Measurements from ENCODE around the gene HDGFL3.
"Not testable (repeated sequence)": the region's sequence is repeated elsewhere in the genome, so short reads cannot be mapped to it uniquely, and the experiment has no call there.

The HDGFL3 gene

DNA sequence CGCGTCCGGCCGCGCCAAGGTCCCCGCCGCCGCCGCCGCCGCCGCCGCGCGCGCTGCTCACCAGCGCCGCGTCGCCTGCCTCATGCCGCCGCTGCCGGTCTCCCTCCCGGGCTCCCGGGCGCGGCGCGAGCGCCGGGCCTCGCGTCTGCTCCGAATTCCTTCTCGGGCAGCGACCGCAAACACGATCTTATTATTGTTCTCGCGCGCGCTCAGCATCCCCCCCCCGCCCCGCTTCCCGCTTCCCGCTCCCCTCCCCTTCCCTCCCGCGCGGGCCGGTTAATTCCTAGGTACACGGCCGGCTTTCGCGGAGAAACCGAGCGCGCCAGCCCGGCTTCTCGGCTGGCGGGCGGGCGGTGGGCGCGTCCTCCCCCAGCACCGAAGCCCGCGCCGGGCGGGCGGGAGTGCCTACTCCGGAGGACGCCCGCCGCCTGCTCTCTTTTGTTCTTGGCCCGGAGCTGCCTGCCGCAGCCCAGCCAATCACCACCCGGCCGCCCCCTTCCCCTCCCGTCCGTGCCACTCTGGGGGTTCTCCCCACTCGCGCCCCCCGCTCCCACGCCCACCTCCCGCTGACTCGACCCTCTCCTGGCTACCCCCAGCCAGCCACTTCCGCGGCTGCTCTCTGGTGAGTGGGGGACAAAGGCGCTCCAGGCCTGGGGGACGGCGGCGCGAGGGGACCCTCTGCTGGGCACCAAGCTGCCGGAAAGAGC is at the start of gene HDGFL3:
Gene HDGFL3, minus strand, starts transcription at position 164 of the 707 bp plus-strand sequence. CDS start 409 bp downstream, outside the sequence.
- DNase-seq (ENCODE audit: low spot score) = peak; percentile 63
- TF ChIP-seq, protein P1, sequence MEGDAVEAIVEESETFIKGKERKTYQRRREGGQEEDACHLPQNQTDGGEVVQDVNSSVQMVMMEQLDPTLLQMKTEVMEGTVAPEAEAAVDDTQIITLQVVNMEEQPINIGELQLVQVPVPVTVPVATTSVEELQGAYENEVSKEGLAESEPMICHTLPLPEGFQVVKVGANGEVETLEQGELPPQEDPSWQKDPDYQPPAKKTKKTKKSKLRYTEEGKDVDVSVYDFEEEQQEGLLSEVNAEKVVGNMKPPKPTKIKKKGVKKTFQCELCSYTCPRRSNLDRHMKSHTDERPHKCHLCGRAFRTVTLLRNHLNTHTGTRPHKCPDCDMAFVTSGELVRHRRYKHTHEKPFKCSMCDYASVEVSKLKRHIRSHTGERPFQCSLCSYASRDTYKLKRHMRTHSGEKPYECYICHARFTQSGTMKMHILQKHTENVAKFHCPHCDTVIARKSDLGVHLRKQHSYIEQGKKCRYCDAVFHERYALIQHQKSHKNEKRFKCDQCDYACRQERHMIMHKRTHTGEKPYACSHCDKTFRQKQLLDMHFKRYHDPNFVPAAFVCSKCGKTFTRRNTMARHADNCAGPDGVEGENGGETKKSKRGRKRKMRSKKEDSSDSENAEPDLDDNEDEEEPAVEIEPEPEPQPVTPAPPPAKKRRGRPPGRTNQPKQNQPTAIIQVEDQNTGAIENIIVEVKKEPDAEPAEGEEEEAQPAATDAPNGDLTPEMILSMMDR (IDR thresholded peaks at IDR 0.05; ENCODE audit: extremely low read depth, missing control alignments) = no peak

DNA sequence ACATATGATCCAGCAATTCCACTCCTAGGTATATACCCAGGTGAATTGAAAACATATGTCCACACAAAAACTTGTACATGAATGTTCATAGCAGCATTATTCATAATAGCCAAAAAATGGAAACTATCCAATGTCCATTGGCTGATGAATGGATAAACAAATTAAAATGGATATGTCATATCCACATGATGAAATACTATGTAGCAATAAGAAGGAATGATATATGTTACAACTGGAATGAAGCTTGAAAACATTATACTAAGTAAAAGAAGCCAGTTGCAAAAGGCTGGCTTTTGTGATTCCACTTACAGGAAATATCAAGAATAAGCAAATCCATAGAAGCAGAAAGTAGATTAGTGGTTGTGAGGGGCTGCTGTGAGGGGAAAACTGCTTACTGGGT is 43.2 kb upstream of the HDGFL3 start:
- TF ChIP-seq, protein P1 (IDR thresholded peaks at IDR 0.05; ENCODE audit: extremely low read depth, missing control alignments) = no peak
- no peak for DNase-seq (ENCODE audit: low spot score)

DNA sequence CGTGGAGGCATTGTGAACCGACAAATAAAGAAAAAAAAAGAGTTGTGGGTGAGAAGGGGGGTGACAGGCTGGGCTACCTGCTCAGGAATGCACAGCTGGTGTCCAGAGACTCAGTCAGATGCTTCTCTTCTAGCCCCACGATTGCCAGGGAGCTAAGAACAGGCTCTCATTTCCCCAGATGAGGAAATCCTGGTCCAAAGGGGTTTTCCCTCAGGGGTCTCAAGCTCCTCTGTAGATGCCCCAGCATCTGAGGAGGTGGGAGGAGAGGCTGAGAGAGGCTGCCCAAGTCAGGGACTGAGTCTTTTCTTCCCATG is 41.4 kb upstream of the HDGFL3 start:
- TF ChIP-seq, protein P1 (IDR thresholded peaks at IDR 0.05; ENCODE audit: extremely low read depth, missing control alignments) = no peak
- no peak for DNase-seq (ENCODE audit: low spot score)

DNA sequence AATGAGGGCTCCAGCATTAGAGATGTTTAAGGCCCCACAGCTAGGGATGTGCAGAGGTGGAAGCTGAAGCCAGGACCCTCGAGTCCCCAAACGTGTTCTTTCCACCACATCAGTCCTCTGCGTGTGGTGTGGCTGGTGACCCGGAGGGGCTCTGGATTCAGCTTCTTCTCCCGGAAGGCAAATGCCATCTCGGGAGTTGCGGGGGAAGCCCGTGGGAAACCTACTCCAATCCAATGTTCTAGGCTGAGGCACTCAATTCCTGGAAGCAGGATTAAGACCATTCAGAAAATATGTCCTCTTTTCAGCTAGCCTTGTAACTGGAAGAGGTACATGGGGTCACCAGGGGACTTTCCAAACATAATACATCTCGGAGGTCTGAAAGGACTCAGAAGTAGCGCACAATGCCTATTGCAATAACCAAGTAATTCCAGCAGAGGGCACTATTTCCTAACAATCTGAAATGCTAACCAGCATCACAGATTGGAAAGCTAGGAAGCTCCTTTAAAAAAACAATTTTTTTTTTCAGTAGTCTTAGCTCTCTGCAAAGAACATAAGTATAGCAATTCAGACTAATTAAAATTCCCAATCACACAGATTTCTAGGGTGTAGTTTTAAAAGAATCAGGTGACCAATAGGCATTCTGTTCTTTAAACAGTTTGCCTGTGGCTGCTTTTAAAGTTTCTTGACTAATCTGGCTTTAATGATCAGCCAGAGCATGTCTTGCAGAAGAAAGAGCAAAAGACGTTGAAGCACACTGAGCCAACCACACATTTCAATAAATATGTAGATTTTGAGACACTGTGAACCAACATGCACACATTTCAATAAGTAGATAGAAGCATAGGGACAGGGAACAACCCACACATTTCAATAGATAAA is 40.8 kb upstream of the HDGFL3 start:
- TF ChIP-seq, protein P1 (IDR thresholded peaks at IDR 0.05; ENCODE audit: extremely low read depth, missing control alignments) = peak; percentile 73
- DNase-seq (ENCODE audit: low spot score) = peak; percentile 40

DNA sequence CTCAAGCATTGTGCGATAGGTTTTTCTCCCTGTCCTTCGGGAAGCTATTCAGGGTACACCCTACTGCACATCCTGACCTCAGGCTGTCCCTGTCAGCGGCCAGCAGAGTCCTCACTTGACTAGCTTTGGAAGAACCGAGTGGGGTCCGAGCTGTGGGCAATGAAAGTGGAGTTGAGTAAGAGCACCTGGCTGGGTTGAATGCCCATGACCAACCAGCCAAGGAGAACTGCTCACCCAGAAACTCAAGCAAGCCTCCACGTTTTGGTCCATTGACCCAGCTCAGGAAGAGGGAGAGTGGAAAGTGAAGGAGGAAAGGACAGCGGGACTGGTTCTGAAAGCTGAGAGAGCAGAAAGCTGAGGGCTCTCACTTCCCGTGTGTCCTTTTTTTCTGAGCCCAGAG is 36.0 kb upstream of the HDGFL3 start:
- TF ChIP-seq, protein P1 (IDR thresholded peaks at IDR 0.05; ENCODE audit: extremely low read depth, missing control alignments) = no peak
- DNase-seq (ENCODE audit: low spot score) = no peak

DNA sequence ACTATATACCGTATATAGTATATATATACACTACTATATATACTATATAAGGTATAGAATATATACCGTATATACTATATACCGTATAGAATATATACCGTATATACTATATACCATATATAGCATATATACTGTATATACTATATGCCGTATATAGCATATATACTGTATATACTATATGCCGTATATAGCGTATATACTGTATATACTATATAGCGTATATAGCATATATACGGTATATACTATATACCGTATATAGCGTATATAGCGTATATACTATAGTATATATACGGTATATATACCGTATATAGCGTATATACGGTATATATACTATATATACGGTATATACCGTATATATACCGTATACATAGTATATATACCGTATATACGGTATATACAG is 22.6 kb upstream of the HDGFL3 start:
- DNase-seq (ENCODE audit: low spot score) = no peak
- TF ChIP-seq, protein P1 (IDR thresholded peaks at IDR 0.05; ENCODE audit: extremely low read depth, missing control alignments) = no peak

DNA sequence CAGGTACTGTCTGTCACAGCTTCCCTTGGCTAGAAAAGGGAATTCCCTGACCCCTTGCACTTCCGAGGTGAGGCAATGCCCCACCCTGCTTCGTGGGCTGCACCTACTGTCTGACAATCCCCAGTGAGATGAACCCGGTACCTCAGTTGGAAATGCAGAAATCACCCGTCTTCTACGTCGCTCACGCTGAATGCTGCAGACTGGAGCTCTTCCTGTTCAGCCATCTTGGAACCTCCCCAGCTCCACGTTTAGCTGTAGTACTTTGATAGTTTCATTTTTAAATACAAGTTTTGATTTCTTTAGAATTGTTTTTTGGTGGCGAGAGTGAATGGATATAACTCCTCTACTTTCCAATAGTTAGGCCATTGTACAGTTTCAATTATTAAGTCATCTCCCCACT is 17.8 kb upstream of the HDGFL3 start:
- DNase-seq (ENCODE audit: low spot score) = no peak
- TF ChIP-seq, protein P1 (IDR thresholded peaks at IDR 0.05; ENCODE audit: extremely low read depth, missing control alignments) = no peak

DNA sequence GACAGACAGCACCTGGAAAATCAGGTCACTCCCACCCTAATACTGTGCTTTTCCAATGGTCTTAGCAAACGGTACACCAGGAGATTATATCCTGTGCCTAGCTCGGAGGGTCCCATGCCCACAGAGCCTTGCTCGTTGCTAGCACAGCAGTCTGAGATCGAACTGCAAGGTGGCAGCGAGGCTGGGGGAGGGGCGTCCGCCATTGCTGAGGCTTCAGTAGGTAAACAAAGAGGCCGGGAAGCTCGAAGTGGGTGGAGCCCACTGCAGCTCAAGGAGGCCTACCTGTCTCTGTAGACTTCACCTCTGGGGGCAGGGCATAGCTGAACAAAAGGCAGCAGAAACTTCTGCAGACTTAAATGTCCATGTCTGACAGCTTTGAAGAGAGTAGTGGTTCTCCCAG is 14.2 kb upstream of the HDGFL3 start:
- not testable (repeated sequence) for DNase-seq (ENCODE audit: low spot score)
